GM12874 (cell line): ENCODE measurements around the gene SPATA13.

Source experiments
- TF ChIP-seq, protein P1 (sequence below): IDR thresholded peaks from 2 replicates; pipeline ENCODE4 v1.5.1; 2011; ENCODE audit warnings: low read depth, mild to moderate bottlenecking, control low read depth, low read length, moderate library complexity; ENCODE audit not compliant: insufficient read depth

The SPATA13 gene

DNA sequence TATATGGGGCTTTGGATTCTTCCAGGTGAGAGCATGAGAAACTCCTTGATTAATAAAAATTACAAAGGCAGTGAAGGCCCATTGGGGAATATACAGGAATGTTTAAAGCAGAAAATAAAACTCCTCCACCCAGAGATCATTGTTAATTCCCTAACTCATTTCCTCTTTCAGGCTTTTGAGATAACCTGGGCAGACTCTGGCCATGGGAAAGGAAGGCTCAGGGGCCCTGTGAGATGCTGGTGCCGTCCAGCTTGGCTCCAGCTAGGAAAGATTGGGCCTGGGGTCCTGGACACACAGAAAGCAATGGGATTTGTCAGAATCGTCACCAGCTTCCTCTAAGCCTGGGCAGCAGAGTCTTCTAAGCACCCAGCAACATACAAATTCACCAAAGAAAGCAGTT, 36.8 kb upstream of the SPATA13 start:
- TF ChIP-seq, protein P1, sequence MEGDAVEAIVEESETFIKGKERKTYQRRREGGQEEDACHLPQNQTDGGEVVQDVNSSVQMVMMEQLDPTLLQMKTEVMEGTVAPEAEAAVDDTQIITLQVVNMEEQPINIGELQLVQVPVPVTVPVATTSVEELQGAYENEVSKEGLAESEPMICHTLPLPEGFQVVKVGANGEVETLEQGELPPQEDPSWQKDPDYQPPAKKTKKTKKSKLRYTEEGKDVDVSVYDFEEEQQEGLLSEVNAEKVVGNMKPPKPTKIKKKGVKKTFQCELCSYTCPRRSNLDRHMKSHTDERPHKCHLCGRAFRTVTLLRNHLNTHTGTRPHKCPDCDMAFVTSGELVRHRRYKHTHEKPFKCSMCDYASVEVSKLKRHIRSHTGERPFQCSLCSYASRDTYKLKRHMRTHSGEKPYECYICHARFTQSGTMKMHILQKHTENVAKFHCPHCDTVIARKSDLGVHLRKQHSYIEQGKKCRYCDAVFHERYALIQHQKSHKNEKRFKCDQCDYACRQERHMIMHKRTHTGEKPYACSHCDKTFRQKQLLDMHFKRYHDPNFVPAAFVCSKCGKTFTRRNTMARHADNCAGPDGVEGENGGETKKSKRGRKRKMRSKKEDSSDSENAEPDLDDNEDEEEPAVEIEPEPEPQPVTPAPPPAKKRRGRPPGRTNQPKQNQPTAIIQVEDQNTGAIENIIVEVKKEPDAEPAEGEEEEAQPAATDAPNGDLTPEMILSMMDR = no peak

DNA sequence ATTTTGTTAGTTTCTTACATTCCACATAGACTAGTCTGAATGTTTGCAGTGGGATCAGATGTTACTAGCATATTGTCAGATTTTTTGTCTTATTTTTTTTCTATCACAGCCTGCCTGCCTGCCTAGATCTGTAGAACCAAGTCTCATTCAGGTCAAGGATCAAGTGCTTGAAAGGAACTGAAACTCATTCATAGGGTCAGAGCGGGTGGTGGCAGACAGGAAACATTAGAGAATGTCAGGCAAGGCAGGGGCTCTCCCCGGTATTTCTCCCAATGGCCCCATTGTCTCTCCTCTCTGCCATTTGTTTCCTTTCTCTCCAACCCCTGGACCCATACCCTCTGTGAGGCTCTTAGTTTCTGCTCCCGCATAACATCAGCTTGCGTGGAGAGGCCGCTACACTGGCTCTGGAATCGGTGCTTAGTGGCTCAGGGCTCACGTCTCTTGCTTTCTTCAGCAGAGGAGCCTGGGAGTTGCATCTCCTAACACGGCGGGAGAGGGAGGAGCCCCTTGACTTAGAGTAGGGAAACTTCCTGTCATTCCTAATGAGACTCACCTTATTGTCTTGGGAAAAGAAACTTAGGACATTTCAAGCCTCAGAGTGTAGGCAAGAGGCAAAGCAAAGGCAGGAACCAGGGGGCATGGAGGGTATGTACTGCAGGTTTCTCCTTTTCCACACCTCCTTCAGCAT, 35.6 kb upstream of the SPATA13 start:
- TF ChIP-seq, protein P1 = no peak

DNA sequence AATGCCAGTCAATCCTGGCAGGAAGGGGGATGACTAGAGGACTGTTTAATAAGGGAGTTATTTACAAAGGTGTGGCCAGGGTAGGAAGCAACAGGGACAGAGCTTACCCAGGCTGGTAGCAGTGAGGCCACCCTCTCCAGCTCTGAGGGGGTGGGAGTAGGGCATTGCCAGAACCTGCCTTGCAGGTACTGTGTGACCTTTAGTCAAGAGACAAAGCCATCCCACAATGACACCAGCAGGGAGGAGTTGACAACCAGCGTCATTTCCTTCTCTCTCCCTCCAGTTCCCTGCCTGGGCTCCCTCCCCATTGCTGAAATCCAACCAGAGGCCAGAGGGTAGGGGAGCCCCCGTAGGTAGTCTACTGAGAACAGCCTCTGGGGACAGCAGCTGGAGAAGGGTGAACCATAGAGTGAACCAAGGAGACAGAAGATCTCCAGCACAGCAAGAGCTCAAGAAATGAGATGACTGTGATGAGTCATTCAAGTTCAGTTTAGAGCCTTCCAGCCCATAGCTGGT, 33.3 kb upstream of the SPATA13 start:
- TF ChIP-seq, protein P1 = no peak

DNA sequence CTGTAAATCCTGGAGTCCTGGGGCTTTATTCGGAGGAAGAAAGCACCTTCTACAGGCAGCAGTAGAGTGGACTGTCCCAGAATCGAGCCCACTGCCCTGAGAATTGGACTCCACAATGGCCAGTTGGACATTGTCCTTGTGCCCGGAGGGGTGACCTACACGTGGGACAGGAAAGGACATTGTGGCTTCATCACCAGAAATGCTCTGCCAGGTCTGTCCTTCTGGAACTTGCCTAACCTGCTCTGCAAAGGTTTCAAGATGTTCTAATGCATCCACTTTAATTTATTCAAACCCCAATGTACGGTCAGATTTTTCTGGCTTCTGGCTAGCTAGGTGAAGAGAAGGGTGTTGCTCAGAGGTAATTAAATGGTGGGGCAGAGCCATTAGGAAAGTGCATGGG, 32.4 kb upstream of the SPATA13 start:
- TF ChIP-seq, protein P1 = no peak

DNA sequence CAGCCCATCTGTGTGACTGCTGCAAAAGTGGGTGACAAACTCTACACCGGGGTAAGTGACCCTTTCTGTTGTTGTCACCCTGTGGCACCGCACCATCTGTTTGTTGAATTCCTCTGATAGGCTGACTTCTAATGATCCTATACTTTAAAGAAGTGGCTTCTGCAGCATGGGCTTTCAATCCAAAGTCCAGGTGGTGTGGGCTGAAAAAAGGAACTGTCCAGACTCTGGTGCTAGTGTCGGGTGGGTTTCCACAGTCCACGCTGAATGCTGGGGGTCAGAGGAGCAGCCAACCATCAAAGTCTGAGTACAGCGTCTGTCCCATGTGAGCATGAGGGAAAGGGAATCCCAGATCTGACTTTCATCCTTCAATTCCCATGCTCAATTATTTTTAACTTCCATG, 31.6 kb upstream of the SPATA13 start:
- TF ChIP-seq, protein P1 = no peak

DNA sequence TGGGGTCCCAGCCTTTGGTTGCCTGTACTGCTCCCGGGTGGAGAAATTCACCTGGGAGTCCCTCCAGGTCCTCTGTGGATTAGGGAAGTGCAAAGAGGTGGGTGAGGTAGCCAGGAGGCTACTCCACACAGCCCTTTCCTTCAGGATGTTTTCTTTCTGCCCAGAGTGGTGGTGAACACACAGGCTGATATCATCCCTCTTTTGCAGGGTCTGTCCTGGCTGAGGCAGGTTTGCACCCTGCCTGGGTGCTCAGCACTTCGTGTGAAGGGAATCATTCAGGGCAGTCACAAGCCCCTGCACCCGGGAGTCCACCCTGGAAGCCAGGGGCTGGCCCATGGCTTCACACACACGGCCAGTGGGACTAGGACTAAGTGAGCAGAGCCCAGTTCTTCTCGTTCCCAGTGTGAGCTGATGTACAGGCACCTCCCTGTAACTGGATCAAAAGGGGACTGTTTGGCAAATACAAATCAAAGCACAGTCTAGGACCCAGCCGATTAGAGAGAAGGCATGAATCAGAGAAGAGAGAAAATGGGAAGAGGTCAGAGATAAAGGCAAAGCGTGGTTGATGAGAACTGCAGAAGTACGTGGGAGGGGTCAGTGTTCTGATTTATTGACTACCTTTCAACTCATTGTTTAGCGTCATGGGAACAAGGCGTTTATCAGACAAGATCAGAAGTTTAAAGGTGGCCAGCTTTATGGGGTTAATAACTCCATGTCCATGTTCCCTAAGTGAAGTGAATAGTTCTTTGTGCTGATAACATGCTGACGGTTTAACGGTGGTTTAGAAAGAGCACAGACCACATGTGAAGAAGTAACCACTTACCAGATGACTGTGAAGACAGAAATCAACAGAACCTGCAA, 30.4 kb upstream of the SPATA13 start:
- TF ChIP-seq, protein P1 = no peak

DNA sequence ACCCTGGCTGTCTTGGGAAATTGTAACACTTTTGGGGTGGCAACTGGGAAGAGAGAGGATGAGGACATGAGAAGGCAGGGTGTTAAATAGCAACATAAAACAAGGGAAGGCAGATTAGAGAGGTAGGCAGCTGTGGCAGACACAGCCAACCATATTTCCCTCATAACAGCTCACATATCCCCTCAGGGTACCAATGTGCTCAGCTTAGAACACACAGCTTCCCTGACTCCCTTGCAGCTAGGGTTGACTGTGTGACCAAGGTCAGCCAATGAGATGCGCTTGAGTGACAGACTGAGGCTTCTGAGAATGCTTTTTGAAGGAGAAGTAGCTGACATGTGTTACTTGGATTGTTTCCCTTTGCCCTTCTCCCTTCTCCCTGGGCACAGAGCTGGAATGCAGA, 28.8 kb upstream of the SPATA13 start:
- TF ChIP-seq, protein P1 = no peak
